ENCODE data around the gene RAET1G.
"Not testable (repeated sequence)": the region's sequence is repeated elsewhere in the genome, so short reads cannot be mapped to it uniquely, and the experiment has no call there.

Gene RAET1G

DNA sequence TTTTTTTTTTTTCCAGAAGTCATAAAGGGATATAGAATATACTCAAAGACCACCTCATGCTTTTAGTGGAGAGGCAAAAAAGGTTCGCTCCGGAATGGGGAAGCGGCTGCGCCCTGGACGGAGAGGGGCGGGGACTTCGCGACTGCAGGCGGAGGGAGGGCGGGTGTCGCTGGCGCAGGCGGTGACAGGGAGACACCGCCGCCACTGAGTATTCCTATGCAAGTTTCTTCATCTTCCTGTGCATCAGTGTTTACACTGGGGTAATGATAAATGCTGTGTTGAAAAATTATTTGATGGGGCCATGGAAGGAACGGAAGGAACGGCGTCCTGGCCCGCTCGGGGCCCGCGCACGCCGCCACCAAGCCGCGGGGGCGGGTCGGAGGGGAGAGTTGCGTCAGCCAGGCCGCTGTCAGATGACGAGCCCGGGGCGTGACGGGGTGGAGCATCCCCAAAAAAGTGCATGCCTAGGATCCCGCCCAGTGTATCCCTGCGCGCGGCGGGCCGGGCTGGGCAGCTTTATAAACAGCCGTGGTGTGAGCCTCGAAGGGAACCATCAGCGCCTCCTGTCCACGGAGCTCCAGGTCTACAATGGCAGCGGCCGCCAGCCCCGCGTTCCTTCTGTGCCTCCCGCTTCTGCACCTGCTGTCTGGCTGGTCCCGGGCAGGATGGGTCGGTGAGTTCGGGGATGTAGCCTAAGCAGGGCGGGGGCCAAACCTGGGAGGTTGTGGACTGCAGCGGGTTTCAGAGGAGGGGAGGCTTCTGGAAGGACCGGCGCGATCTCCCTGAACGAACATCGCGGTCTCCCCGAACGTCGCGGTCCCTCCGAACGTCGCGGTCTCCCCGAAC is 40.8 kb upstream of the RAET1G start, which contains the start of gene ULBP1:
Gene ULBP1, plus strand, starts transcription at position 482 of the 846 bp plus-strand sequence. Its CDS starts 107 bp downstream, at position 589.
- TF ChIP-seq, protein P1, sequence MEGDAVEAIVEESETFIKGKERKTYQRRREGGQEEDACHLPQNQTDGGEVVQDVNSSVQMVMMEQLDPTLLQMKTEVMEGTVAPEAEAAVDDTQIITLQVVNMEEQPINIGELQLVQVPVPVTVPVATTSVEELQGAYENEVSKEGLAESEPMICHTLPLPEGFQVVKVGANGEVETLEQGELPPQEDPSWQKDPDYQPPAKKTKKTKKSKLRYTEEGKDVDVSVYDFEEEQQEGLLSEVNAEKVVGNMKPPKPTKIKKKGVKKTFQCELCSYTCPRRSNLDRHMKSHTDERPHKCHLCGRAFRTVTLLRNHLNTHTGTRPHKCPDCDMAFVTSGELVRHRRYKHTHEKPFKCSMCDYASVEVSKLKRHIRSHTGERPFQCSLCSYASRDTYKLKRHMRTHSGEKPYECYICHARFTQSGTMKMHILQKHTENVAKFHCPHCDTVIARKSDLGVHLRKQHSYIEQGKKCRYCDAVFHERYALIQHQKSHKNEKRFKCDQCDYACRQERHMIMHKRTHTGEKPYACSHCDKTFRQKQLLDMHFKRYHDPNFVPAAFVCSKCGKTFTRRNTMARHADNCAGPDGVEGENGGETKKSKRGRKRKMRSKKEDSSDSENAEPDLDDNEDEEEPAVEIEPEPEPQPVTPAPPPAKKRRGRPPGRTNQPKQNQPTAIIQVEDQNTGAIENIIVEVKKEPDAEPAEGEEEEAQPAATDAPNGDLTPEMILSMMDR (conservative IDR thresholded peaks at IDR 0.05; ENCODE audit: low read depth, low read length) = peak; percentile 30
- DNase-seq (ENCODE audit: low read depth) = peak; percentile 58
- peak within 1 kb of the TSS; percentile 46 for H3K4me3 ChIP-seq (ENCODE audit: low read depth, low read length)

DNA sequence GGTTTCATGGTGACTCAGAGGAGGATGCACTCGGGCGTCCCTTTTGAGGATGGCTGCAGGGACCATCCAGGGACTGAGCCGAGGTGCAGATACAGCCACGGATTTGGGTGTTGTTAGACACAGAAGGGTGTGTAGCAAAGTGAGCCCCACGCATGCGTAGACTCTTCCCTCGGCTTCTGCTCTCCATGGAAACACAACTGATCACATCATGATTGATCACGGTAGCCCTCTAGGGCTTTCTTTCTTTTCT is 40.2 kb upstream of the RAET1G start:
- peak overlapping the region; percentile 46 for H3K4me3 ChIP-seq (ENCODE audit: low read depth, low read length)
- TF ChIP-seq, protein P1 (conservative IDR thresholded peaks at IDR 0.05; ENCODE audit: low read depth, low read length) = no peak
- DNase-seq (ENCODE audit: low read depth) = peak; percentile 28

DNA sequence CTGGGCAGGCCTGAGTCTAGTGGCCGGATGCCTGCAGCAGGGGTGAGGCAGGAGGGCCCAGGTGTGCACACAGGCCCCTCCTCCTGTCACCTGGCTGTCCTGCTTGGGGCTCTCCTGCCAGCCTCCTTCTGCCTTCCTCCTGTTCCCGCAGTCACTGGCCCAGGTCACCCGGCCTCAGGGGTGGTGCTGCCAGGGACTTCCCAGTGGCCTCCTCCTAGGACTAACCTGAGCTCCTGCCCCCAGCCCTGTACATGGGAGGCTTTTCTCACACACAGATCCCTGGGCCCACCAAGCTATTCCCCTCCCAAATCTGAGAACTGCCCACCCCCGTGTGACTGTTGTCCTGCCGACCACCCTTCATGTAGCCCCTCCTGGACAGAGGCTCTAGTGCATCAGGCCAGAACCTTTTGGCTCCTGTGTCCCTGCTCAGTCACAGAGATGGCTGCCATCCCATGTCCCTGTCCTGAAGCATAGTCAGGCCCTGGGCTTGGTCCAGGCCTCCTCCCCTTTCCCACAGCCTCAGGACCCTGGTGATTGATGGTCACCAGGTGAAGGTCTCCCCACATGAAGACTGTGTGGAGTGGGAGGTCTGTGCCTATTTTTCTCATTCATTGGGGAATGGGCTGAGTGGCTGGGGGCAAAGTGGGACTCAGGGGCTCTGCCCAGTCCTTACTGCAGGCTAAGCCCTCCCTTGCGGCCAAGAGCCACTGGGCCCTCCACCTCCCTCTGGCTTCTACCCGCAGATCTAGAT is 39.7 kb upstream of the RAET1G start:
- H3K4me3 ChIP-seq (ENCODE audit: low read depth, low read length) = no peak overlapping the region
- TF ChIP-seq, protein P1 (conservative IDR thresholded peaks at IDR 0.05; ENCODE audit: low read depth, low read length) = no peak
- no peak for DNase-seq (ENCODE audit: low read depth)

GRCh38 chr6:149961728-149962425 is 39.0 kb upstream of the RAET1G start:
- H3K4me3 ChIP-seq (ENCODE audit: low read depth, low read length) = no peak overlapping the region
- DNase-seq (ENCODE audit: low read depth) = no peak
- TF ChIP-seq, protein P1 (conservative IDR thresholded peaks at IDR 0.05; ENCODE audit: low read depth, low read length) = no peak

GRCh38 chr6:149960488-149960887 is 37.6 kb upstream of the RAET1G start:
- TF ChIP-seq, protein P1 (conservative IDR thresholded peaks at IDR 0.05; ENCODE audit: low read depth, low read length) = no peak
- H3K4me3 ChIP-seq (ENCODE audit: low read depth, low read length) = no peak overlapping the region
- no peak for DNase-seq (ENCODE audit: low read depth)

- DNase-seq (ENCODE audit: low read depth); H3K4me3 ChIP-seq (ENCODE audit: low read depth, low read length): not testable (repeated sequence)
Measured at GRCh38 chr6:149959806-149960205, 36.9 kb upstream of the RAET1G start.

GRCh38 chr6:149958124-149958523 is 35.2 kb upstream of the RAET1G start:
- not testable (repeated sequence) for DNase-seq (ENCODE audit: low read depth)

GRCh38 chr6:149955654-149956317 is 32.9 kb upstream of the RAET1G start:
- not testable (repeated sequence) for H3K4me3 ChIP-seq (ENCODE audit: low read depth, low read length); DNase-seq (ENCODE audit: low read depth)

More at GRCh38 chr6:149958124-149958523, 35.2 kb upstream of the RAET1G start:
- H3K4me3 ChIP-seq (ENCODE audit: low read depth, low read length) = not testable (repeated sequence)

DNA sequence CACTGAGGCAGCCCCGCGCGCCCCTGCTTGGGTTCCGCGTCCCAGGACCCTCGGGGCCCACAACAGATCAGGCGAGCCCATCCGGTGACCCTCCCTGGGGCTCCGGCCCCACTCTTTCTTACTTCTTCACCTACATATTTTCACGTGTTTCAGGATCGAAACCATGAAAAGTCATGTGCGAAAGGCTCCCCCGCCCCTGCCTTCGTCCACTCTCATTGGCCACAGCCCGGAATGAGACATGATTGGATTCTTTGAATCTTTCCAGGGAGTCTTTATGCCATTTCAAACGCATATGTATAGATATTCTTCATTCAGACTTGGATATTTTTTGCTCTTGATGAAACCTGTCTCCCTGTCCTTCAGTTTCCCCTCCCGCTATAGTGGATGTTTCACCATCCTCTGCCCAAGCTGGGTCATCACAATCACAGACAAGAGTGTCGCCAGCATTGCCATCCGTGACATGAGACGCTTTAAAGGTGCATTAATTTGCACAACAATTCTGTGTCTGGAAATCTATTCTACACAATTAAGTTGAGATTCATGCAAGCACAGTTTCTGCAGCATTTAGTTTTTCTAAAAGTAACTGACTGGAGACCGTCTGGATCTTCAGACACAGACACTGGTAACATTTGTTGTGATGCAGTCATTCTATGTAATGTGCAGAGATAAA is 32.2 kb upstream of the RAET1G start:
- not testable (repeated sequence) for DNase-seq (ENCODE audit: low read depth); H3K4me3 ChIP-seq (ENCODE audit: low read depth, low read length)

- DNase-seq (ENCODE audit: low read depth); H3K4me3 ChIP-seq (ENCODE audit: low read depth, low read length): not testable (repeated sequence)
Measured at GRCh38 chr6:149954328-149954983, 31.5 kb upstream of the RAET1G start.

- H3K4me3 ChIP-seq (ENCODE audit: low read depth, low read length); DNase-seq (ENCODE audit: low read depth): not testable (repeated sequence)
Measured at GRCh38 chr6:149953934-149954327, 31.0 kb upstream of the RAET1G start.
